ENCODE data around the gene GCNA. TPM values are rescaled to one million over a fixed set of nuclear protein-coding genes. Genes with fewer than 3 reads are reported as not detected.
"Not testable (repeated sequence)": the region's sequence is repeated elsewhere in the genome, so short reads cannot be mapped to it uniquely, and the experiment has no call there.

GCNA gene
- total and polyA plus RNA-seq, 11 donors, result 0.56 to 2.0 (median 1.1) TPM

GRCh38 chrX:71558920-71559319 lies 19.3 kb upstream of the GCNA start:
- Histone ChIP-seq H3K36me3 (peaks cover 0 to 98% (median 96%) of the 10 kb centered on the region in 9 donors), H3K9me3 (no peaks in the 10 kb centered on the region), H3K27ac (no peak overlapping the region), H3K27me3 (no peaks in the 10 kb centered on the region), H3K4me1 (no peaks in the 10 kb centered on the region), H3K4me3 (no peak overlapping the region)
- intact Hi-C loops (cut with DNase I), result loop anchor here in 1 of 10 donors (10.0 kb wide), 1 partner anchor 94 kb away; no protein-coding TSS in a partner anchor
- TF ChIP-seq POLR2A (IDR thresholded peaks at IDR 0.05) (no peak), CTCF (IDR thresholded peaks at IDR 0.05) (no peak)
- 79 to 98% (median 88%) methylated on average over 5 of the region's 5 CpGs for WGBS, 4 donors
- ATAC-seq (no peak), DNase-seq (no peak)

GRCh38 chrX:71559773-71560172 lies 18.5 kb upstream of the GCNA start:
- H3K4me3 ChIP-seq, H3K27me3 ChIP-seq, H3K4me1 ChIP-seq, DNase-seq, H3K27ac ChIP-seq, H3K9me3 ChIP-seq, ATAC-seq: not testable (repeated sequence)
- intact Hi-C loops (cut with DNase I), result loop anchor here in 4 of 10 donors (10.0 kb wide), 5 partner anchors 95 to 175 kb away; no protein-coding TSS in a partner anchor
- peaks cover 0 to 98% (median 97%) of the 10 kb centered on the region in 9 donors for H3K36me3 ChIP-seq
- 80 to 99% (median 89%) methylated on average over 6 of the region's 6 CpGs for WGBS, 4 donors

GRCh38 chrX:71563921-71564320 lies 14.3 kb upstream of the GCNA start:
- Histone ChIP-seq H3K4me1 (peaks cover 0 to 9% (median 0%) of the 10 kb centered on the region in 12 donors), H3K9me3 (no peaks in the 10 kb centered on the region), H3K27me3 (no peaks in the 10 kb centered on the region), H3K27ac (no peak overlapping the region), H3K4me3 (no peak overlapping the region), H3K36me3 (peaks cover 0 to 100% (median 100%) of the 10 kb centered on the region in 9 donors)
- DNase-seq, result no peak
- no peak for ATAC-seq
- no peak for TF ChIP-seq POLR2A (IDR thresholded peaks at IDR 0.05)
- no peak for TF ChIP-seq CTCF (IDR thresholded peaks at IDR 0.05)
- whole genome bisulfite sequencing, 4 donors, result 57 to 73% (median 67%) methylated on average over 1 of the region's 1 CpG
- intact Hi-C loops (cut with DNase I), result loop anchor here in 4 of 10 donors (10.0 kb wide), 4 partner anchors 109 to 179 kb away; no protein-coding TSS in a partner anchor

GRCh38 chrX:71565474-71566041 lies 12.7 kb upstream of the GCNA start:
- WGBS, 4 donors, result 43 to 60% (median 52%) methylated on average over 9 of the region's 9 CpGs
- Histone ChIP-seq H3K4me3 (no peak overlapping the region), H3K9me3 (no peaks in the 10 kb centered on the region), H3K36me3 (peaks cover 0 to 100% (median 93%) of the 10 kb centered on the region in 9 donors), H3K27ac (no peak overlapping the region), H3K4me1 (peaks cover 0 to 9% (median 0%) of the 10 kb centered on the region in 12 donors), H3K27me3 (no peaks in the 10 kb centered on the region)
- DNase-seq (no peak), ATAC-seq (peak in 1 of 4 donors; percentile 46)
- intact Hi-C loops (cut with DNase I), result loop anchor here in 4 of 10 donors (10.0 kb wide), 4 partner anchors 111 to 181 kb away; no protein-coding TSS in a partner anchor
- TF ChIP-seq CTCF (IDR thresholded peaks at IDR 0.05) (no peak), POLR2A (IDR thresholded peaks at IDR 0.05) (no peak)

GRCh38 chrX:71571390-71571789 lies 6.8 kb upstream of the GCNA start:
- peak in 3 of 5 donors; percentile 20 to 39 (median 30) for DNase-seq
- 60 to 79% (median 70%) methylated on average over 8 of the region's 8 CpGs for whole genome bisulfite sequencing, 4 donors
- Histone ChIP-seq H3K27ac (peak overlapping the region in 1 of 12 donors; percentile 18), H3K36me3 (peaks cover 0 to 100% (median 93%) of the 10 kb centered on the region in 9 donors)
- not testable (repeated sequence) for H3K4me3 ChIP-seq, H3K4me1 ChIP-seq, H3K27me3 ChIP-seq, H3K9me3 ChIP-seq
- intact Hi-C loops (cut with DNase I), result loop anchor here in 1 of 10 donors (5.0 to 10.0 kb wide), 2 partner anchors 39 to 177 kb away; partner anchors contain the start of gene OGT
- peak in 3 of 4 donors; percentile 32 to 41 (median 36) for ATAC-seq

Measured in heart left ventricle (tissue), 16 donors.